ENCODE data around the gene RXRA. TPM values are rescaled to one million over a fixed set of nuclear protein-coding genes. Genes with fewer than 3 reads are reported as not detected.
A peak's percentile ranks its signal among the peaks of the same experiment; 100 is the strongest.

Gene RXRA
- total and polyA plus RNA-seq, 10 of the 15 experiments (the other 5 are each of a cell fraction or from before 2014, with no cell fraction given), result 0.89 to 36.8 (median 11.1) TPM

DNA sequence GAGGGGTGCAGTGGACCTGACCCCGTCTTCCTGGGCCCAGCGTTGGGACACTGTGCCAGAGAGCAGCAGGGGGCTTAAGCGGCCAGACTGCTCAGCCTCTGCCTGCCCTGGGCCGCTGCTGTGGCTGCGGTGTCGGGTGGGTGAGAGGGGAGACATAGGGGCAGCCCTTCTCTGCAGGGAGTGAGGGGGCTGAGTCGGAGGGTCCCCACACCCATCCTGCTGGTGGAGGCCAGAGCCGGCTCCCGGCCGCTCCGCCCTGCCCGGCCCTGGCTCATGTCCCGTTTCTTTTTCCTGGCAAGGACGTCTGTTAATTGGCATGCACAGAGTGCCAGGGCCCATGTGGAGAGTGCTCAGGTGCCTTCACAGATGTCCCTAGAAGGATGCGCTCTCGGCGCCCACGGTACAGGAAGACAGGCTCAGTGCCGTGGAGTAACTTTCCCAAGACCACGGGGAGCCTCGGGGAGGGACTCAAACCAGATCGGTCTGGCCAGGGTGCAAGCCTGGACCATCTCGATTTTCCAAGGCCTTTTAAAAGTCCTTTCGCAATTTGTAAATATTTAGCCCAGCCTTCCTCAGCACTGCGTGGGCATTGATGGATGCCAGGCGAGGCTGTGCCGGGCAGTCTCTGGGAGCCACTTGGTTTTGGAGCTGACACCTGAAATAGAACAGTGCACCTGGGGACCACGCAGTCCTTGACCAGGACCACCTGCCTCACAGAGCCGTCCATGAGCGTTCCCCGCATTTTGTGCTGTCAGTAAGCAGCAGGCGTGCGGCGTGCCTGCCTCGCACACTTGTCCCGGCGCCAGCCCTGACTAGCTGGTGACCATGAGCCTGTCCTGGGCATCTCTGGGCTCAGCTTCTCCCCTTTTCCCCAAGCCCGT, 60.9 kb downstream of the RXRA start:
- RAD21 ChIA-PET (ENCODE audit: unreplicated experiment), result no interaction called here
- no peak overlapping the region for H3K9ac ChIP-seq (ENCODE audit: control insufficient read depth, insufficient read depth, low read length)
- FAIRE-seq, result no peak

GRCh38 chr9:134388289-134388808, 62.1 kb downstream of the RXRA start:
- CTCF ChIA-PET, result no interaction called here
- no peak overlapping the region for H3K4me2 ChIP-seq (ENCODE audit: control insufficient read depth, insufficient read depth)
- in situ Hi-C loops (cut with MboI), result no loop called here
- TF ChIP-seq BCL3 (IDR thresholded peaks at IDR 0.05; ENCODE audit: borderline replicate concordance, insufficient read depth, low read depth, low read length, poor library complexity, severe bottlenecking) (peak; percentile 45), RELA (IDR thresholded peaks at IDR 0.05; ENCODE audit: borderline replicate concordance, partially characterized antibody) (no peak)
- H3K4me1 ChIP-seq (ENCODE audit: control insufficient read depth, insufficient read depth, low read length), result peaks cover 29% of the 10 kb centered on the region
- no peak overlapping the region for H3K9ac ChIP-seq (ENCODE audit: control insufficient read depth, insufficient read depth, low read length)
- BruUV-seq (replicated peaks), result no TSS peak
- no peaks in the 10 kb centered on the region for H3K36me3 ChIP-seq (ENCODE audit: control insufficient read depth in 2 of 2, insufficient read depth in 2 of 2, low read length in 1 of 2)
- ATAC-seq (no peak), DNase-seq (ENCODE audit: low read depth, low spot score) (no peak), FAIRE-seq (no peak)
- no peak overlapping the region for H2AFZ ChIP-seq (ENCODE audit: control insufficient read depth, low read depth, low read length)
- intact Hi-C loops (cut with micrococcal nuclease; ENCODE audit: unreplicated experiment), result no loop called here
- H3K9me3 ChIP-seq (replicated peaks; ENCODE audit: control insufficient read depth, insufficient read depth, low read length), result no peaks in the 10 kb centered on the region
- H4K20me1 ChIP-seq (ENCODE audit: control insufficient read depth, insufficient read depth), result no peaks in the 10 kb centered on the region
- SMC1A ChIA-PET (ENCODE audit: uncharacterized antibody, unreplicated experiment), result no interaction called here
- 90% methylated on average over 15 of the region's 15 CpGs for WGBS (ENCODE audit: insufficient coverage, insufficient replicate concordance, low lambda C conversion rate, missing lambda C conversion rate)
- H3K4me3 ChIP-seq, result no peak overlapping the region
- RAD21 ChIA-PET (ENCODE audit: unreplicated experiment), result no interaction called here
- H3K27me3 ChIP-seq (replicated peaks in 1 of 2; ENCODE audit: control insufficient read depth in 2 of 2, insufficient read depth in 2 of 2, low read length in 1 of 2), result no peaks in the 10 kb centered on the region
- H3K27ac ChIP-seq (ENCODE audit: control insufficient read depth, insufficient read depth), result no peak overlapping the region
- POLR2A ChIA-PET, result no interaction called here
- H3K79me2 ChIP-seq (ENCODE audit: control insufficient read depth, insufficient read depth, low read length), result peaks cover 17% of the 10 kb centered on the region

More for the DNA sequence above, 60.9 kb downstream of the RXRA start:
- 79% methylated on average over 38 of the region's 38 CpGs for WGBS (ENCODE audit: insufficient coverage, insufficient replicate concordance, low lambda C conversion rate, missing lambda C conversion rate)
- no TSS peak for BruUV-seq (replicated peaks)
- Histone ChIP-seq H3K4me1 (ENCODE audit: control insufficient read depth, insufficient read depth, low read length) (peaks cover 22% of the 10 kb centered on the region), H3K27ac (ENCODE audit: control insufficient read depth, insufficient read depth) (no peak overlapping the region), H3K4me2 (ENCODE audit: control insufficient read depth, insufficient read depth) (no peak overlapping the region), H4K20me1 (ENCODE audit: control insufficient read depth, insufficient read depth) (no peaks in the 10 kb centered on the region), H3K36me3 (ENCODE audit: control insufficient read depth in 2 of 2, insufficient read depth in 2 of 2, low read length in 1 of 2) (no peaks in the 10 kb centered on the region), H3K9me3 (replicated peaks; ENCODE audit: control insufficient read depth, insufficient read depth, low read length) (no peaks in the 10 kb centered on the region), H3K4me3 (no peak overlapping the region), H3K79me2 (ENCODE audit: control insufficient read depth, insufficient read depth, low read length) (peaks cover 6% of the 10 kb centered on the region), H2AFZ (ENCODE audit: control insufficient read depth, low read depth, low read length) (no peak overlapping the region), H3K27me3 (replicated peaks in 1 of 2; ENCODE audit: control insufficient read depth in 2 of 2, insufficient read depth in 2 of 2, low read length in 1 of 2) (no peaks in the 10 kb centered on the region)
- ATAC-seq (no peak), DNase-seq (ENCODE audit: low read depth, low spot score) (no peak)
- intact Hi-C loops (cut with micrococcal nuclease; ENCODE audit: unreplicated experiment) (no loop called here), in situ Hi-C loops (cut with MboI) (no loop called here)
- ChIA-PET SMC1A (ENCODE audit: uncharacterized antibody, unreplicated experiment) (no interaction called here), POLR2A (no interaction called here), CTCF (no interaction called here)
- TF ChIP-seq BCL3 (IDR thresholded peaks at IDR 0.05; ENCODE audit: borderline replicate concordance, insufficient read depth, low read depth, low read length, poor library complexity, severe bottlenecking) (peak; percentile 47), FOXK2 (IDR thresholded peaks at IDR 0.05) (no peak), ZNF24 (IDR thresholded peaks at IDR 0.05) (no peak), ZNF384 (IDR thresholded peaks at IDR 0.05; ENCODE audit: borderline replicate concordance, low read depth, low read length) (no peak)

Data from GM12878 (cell line).